HG02840 (cell line): ENCODE results near the gene NPR3.
"Not testable (repeated sequence)": the region's sequence is repeated elsewhere in the genome, so short reads cannot be mapped to it uniquely, and the experiment has no call there.

Experiments
- ATAC-seq: cut with Tn5 transposase; IDR thresholded peaks from one replicate; pipeline ENCODE4 v1.9.1; 2021; ENCODE audit warnings: mild to moderate bottlenecking, moderate library complexity, moderate number of reproducible peaks; ENCODE audit not compliant: unreplicated experiment, low FRiP score

NPR3 gene

GRCh38 chr5:32803656-32804055 lies 92.5 kb downstream of the NPR3 start:
- no peak for ATAC-seq

GRCh38 chr5:32805462-32805861 lies 94.3 kb downstream of the NPR3 start:
- not testable (repeated sequence) for ATAC-seq

GRCh38 chr5:32805971-32806638 lies 95.0 kb downstream of the NPR3 start:
- no peak for ATAC-seq

- ATAC-seq: no peak
Measured at GRCh38 chr5:32808783-32809182, 97.7 kb downstream of the NPR3 start.

- no peak for ATAC-seq
Measured at GRCh38 chr5:32810804-32811203, 99.7 kb downstream of the NPR3 start.

- no peak for ATAC-seq
Measured at GRCh38 chr5:32812399-32812798, 101.3 kb downstream of the NPR3 start.

- no peak for ATAC-seq
Measured at GRCh38 chr5:32814141-32814540, 103.0 kb downstream of the NPR3 start.

GRCh38 chr5:32814620-32815019 lies 103.5 kb downstream of the NPR3 start:
- no peak for ATAC-seq

- no peak for ATAC-seq
Measured at GRCh38 chr5:32827981-32828380, 116.9 kb downstream of the NPR3 start.

- no peak for ATAC-seq
Measured at GRCh38 chr5:32828492-32828891, 117.4 kb downstream of the NPR3 start.

GRCh38 chr5:32831624-32832023 lies 120.5 kb downstream of the NPR3 start:
- no peak for ATAC-seq

GRCh38 chr5:32833127-32833526 lies 122.0 kb downstream of the NPR3 start:
- no peak for ATAC-seq

- no peak for ATAC-seq
Measured at GRCh38 chr5:32833663-32834062, 122.5 kb downstream of the NPR3 start.

GRCh38 chr5:32834251-32834650 lies 123.1 kb downstream of the NPR3 start:
- no peak for ATAC-seq

GRCh38 chr5:32836176-32836575 lies 125.1 kb downstream of the NPR3 start:
- no peak for ATAC-seq

- ATAC-seq: no peak
Measured at GRCh38 chr5:32837211-32837610, 126.1 kb downstream of the NPR3 start.

- ATAC-seq: no peak
Measured at GRCh38 chr5:32839106-32839505, 128.0 kb downstream of the NPR3 start.

GRCh38 chr5:32840606-32841005 lies 129.5 kb downstream of the NPR3 start:
- no peak for ATAC-seq
